Measurements from ENCODE around the gene UNKL.

UNKL gene

DNA sequence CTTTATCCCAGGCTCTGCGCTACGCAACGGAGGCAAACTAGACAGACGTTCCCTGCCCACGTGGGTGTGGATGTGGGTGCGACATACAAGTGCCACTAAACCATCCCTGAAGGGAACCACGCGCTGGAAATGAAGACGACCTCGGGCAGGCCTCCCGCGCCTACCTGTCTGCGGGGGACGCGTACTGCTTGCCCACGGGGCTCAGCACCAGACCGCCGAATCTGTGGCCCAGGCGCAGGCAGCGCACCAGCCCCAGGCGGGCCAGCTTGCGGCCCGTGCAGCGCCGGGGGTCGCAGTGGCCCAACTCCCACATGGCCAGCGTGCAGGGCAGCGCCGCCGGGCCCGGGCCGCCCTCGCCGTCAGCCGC, 63.3 kb downstream of the UNKL start:
- DNase-seq (ENCODE audit: low read depth): no peak

DNA sequence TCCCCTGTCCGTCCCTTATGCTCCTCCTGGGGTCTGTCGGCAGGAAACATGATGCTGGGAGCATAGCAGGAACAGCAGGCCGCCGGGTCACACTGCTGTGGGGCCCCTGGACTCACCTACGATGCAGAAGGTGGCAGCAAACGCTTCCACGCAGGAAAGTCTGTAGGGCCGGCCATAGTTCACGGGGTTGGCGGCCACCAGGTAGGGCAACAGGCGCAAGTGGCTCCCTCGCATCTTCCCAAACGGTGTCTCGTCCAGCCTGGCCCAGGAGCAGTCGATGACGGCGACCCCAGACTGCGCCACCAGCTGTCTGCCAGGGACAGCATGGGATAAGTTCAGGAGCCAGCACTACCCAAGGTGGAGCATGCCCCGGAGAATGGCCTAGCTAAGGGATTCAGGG, 63.8 kb downstream of the UNKL start:
- no peak for DNase-seq (ENCODE audit: low read depth)

DNA sequence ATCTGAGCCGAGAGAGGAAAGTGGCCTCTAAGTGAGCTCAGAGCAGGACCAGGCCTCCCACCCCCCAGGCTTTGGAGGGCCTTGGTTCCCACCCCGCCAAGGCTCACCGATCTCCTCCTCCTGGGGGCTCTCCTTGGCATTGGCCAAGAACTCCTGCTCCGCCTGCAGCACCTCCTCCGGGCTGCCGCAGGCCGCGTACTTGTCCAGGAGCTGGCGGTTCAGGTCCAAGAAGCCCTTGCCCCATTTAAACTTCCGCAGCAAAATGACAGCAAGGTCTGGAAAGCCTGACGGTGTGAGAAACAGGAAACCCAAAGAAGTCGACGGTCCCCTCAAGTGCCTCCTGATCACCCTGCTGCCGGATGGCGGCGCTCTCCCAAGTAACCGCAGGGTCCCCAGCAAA, 64.6 kb downstream of the UNKL start:
- no peak for DNase-seq (ENCODE audit: low read depth)

DNA sequence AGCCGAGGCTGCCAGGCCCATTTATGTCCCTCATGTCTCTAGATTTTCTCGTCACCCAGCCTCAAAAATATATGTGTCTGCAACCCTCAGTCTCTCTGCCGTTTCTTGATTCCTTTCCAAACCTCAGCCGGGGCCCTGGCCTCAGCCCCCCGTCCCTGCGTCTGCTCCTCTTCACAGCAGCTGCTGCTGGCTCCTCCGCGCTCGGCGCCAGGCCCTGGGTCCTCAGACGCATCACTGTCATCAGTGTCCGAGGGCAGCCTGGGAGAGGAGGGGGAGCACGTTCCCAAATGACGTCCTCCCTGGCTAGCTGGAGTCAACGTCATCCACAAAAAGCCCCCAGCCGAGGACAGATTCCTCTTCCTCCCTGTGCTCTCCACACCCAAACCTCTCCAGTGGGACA, 65.2 kb downstream of the UNKL start:
- DNase-seq (ENCODE audit: low read depth): no peak

DNA sequence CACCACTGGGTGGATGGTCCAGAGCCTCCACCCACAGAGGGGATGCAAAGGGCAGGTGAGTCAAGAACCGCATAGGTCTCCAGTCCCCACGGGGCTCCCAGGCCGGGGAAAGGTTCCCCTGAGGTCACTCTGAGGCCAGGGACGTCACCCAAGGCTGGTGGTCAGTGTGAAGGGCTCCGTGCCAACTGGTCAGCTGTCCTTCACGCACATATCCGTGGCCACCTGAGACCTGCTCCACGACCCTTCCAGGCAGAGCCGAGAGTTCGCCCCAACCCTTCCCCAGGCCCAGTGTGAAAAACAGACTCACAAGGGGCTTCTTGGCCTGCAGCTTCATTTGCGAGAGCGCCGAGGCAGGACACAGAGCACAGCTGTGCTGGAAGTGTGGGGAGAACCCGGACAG, 65.6 kb downstream of the UNKL start:
- DNase-seq (ENCODE audit: low read depth): no peak

DNA sequence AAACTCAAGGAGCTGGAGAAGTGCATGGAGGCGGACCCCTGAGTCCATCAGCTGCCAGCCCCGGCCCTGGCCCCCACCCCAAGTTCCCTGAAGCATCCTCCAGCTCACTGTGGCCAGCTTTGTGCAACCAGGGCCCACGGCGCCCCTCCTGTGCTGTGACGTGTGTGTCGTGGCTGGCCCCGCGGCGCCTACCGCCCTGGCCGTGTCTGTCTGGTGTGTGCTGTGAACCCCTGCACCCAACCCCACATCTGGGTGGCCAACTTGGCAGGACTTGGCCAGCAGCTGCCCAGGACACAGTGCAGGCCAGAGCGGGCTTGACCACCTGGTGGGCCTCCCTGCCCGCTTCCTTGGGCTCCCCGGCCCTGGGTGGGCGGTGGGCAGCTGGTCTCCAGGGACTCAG, 66.1 kb downstream of the UNKL start:
- no peak for DNase-seq (ENCODE audit: low read depth)

DNA sequence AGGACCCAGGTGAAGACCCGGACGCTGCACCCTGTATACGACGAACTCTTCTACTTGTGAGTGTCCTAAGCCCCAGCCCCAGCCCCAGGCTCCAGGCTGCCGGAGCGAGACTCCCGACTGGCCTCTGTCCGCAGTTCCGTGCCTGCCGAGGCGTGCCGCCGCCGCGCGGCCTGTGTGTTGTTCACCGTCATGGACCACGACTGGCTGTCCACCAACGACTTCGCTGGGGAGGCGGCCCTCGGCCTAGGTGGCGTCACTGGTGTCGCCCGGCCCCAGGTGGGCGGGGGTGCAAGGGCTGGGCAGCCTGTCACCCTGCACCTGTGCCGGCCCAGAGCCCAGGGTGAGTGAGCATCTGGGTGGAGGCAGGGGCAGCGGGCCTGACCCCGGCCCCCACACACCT, 66.5 kb downstream of the UNKL start:
- no peak for DNase-seq (ENCODE audit: low read depth)

DNA sequence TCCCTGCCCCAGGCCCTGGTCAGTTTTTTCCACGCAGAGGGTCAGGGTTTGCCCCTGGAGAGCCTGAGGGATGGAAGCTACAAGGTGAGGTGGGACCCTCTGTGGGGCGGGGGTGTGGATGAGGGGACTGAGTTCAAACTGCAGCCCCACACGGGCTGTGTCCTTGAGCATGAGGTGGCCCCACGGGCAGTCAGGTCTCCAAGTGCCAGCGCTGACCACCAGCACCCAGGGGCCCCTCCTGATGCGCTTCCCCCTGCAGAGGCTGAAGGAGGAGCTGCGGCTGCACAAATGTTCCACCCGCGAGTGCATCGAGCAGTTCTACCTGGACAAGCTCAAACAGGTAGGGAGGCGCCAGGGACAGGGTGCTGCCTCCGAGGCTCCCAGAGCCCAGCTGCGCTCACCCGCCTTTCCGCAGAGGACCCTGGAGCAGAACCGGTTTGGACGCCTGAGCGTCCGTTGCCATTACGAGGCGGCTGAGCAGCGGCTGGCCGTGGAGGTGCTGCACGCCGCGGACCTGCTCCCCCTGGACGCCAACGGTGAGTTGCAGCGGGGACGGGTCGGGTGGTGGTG, 67.1 kb downstream of the UNKL start:
- DNase-seq (ENCODE audit: low read depth): no peak

DNA sequence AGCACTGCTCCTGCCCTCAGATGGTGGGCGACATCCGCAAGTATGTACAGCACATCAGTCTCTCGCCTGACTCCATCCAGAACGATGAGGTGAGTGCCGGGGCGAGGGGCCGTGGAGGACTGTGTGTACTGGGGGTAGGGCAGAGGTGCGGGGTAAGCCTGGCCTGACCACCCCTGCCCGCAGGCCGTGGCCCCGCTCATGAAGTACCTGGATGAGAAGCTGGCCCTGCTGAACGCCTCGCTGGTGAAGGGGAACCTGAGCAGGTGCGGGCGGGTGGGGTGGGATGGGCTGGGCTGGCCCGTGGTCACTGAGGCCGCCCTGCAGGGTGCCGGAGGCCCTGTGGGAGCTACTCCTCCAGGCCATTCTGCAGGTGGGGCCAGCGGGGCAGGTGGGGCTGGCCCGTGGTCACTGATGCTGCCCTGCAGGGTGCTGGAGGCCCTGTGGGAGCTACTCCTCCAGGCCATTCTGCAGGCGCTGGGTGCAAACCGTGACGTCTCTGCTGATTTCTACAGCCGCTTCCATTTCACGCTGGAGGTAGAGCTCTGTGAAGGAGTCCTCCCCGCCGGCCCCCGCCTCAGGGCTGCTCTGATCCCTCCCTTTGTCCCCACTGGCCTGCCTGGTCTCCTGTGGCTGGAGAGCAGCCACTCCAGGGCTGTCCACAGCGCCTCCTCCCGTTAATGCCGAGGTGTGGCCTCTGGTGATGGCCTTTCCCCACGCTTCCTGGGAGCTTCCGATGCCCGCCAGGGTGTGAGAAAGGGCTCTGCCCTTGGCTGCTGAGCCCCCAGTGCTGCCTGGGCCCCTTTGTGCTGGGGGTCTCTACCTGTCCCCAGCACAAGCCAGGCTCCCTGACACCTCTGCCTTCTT, 67.8 kb downstream of the UNKL start:
- DNase-seq (ENCODE audit: low read depth): no peak

DNA sequence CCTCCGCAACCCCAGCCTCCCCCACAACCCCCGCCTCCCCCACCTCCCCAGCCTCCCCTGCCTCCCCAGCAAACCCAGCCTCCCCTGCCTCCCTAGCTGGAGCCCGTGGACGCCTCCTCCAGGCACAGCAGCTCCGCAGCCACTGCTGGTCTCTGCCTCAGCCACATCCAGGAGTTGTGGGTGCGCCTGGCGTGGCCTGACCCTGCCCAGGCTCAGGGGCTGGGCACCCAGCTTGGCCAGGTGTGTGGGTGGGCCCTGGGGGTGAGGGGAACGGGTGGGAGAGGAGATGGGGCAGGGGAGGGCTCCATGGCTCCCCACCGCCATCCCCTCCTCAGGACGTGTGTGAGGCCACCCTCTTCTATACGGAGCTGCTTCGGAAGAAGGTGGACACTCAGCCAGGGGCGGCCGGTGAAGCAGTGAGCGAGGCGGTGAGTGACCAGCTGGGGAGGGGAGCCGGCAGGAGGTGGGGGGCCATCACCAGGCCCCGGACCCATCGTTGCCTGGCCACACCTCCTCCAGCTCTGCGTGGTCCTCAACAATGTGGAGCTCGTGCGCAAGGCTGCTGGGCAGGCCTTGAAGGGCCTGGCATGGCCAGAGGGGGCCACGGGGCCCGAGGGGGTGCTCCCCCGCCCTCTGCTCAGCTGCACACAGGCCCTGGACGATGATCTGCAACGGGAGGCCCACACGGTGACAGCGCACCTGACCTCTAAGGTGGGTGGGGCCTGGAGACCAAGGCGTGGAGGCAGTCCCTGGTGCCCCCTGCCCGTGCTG, 68.7 kb downstream of the UNKL start:
- no peak for DNase-seq (ENCODE audit: low read depth)

DNA sequence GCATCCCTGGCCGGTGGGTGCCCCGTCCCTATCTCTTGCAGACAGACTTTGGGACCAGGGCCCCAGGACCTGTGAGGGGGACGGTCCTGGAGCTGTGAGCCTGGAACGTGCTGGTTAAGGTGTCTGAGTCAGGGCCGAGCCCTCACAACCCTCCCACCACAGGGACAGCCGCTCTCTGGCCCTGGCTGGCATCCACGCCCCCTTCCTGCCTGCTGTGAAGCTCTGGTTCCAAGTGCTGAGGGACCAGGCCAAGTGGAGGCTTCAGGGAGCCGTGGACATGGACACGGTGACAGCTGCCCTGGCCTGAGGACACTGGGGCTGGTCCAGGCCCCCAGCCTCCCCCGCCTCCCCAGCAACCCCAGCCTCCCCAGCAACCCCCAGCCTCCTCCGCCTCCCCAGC, 69.4 kb downstream of the UNKL start:
- DNase-seq (ENCODE audit: low read depth): no peak

DNA sequence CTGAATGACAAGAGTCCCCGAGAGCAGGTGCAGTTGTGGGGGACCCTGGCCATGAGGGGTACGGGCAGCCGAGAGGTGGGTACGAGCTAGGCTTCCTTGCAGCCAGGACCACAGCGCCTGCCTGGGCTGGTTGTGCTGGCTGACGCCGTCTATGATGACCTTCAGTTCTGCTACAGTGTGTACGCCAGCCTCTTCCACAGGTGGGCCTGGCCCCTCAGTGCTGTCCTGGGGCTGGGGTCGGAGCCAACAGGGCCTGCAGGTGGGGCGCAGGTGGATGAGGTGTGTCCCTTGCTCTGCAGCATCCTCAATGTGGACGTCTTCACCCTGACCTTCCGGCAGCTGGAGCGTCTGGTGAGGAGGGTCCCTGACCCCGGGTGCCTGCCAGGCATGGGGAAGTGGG, 70.0 kb downstream of the UNKL start:
- no peak for DNase-seq (ENCODE audit: low read depth)

DNA sequence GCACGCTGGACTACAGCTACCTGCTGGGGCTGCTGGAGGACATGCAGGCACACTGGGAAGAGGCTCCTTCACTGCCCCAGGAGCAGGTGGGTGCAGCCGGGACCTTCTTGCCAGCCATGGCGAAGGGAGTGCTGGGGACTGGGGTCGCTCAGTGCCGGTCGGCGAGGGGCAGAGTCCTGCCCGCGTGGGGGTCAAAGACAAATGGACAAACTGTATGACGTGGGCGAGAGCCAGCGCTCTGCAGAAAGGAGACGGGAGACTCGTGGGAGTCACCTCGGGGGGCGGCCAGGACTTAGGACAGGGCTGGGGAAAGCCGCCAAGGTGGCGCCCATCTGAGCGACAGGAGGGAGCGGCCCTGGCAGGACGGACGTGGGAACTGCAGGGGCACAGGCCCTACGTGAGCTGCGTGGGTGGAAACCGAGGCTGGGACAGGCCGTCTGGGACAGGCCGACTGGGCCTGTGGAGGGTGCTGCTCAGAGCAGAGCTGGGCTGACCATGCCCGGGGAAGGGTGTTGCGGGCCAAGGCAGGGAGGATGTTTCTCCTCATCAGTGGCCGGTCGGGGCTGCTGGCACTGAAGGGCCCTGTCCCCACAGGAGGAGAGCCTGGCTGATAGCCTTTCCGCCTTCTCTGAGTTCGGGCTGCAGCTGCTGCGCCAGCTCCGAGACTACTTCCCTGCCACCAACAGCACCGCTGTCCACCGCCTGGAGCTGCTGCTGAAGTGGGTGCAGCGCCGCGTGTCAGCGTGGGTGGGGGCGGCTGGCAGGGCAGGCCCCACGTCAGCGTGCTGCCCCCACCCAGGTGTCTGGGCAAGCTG, 70.9 kb downstream of the UNKL start:
- no peak for DNase-seq (ENCODE audit: low read depth)

DNA sequence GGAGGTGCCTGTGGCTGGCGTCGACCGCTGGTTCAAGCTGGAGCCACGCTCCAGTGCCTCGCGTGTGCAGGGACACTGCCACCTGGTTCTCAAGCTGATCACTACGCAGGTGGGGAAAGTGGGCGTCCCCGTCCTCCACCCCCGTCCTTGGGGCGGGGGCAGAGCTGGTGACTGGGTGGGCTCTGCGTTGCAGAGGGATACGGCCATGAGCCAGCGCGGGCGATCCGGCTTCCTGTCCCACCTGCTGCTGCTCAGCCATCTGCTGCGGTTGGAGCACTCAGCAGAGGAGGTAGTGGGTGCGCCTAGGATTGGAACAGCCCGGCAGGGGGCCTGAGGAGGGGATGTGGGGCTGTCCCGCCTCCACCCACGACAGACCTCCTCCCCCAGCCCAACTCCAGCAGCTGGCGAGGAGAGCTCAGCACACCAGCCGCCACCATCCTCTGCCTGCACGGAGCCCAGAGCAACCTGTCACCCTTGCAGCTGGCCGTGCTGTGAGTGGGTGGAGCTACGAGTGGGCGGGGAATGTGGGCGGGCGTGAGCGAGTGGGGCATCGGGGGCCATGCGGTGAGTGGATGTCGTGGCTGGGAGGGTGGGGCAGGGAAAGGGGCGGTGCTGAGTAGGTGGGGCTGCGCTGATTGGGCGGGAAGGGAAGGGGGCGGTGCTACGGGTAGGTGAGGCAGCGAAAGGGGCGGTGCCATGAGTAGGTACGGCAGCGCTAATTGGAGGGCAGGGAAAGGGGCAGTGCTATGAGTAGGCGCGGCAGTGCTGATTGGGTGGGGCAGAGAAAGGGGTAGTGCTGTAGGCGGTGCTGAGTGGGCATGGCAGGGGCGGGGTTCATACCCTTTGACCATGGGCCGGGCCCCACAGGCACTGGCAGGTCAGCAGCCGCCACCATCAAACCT, 71.7 kb downstream of the UNKL start:
- DNase-seq (ENCODE audit: low read depth): peak; percentile 50

DNA sequence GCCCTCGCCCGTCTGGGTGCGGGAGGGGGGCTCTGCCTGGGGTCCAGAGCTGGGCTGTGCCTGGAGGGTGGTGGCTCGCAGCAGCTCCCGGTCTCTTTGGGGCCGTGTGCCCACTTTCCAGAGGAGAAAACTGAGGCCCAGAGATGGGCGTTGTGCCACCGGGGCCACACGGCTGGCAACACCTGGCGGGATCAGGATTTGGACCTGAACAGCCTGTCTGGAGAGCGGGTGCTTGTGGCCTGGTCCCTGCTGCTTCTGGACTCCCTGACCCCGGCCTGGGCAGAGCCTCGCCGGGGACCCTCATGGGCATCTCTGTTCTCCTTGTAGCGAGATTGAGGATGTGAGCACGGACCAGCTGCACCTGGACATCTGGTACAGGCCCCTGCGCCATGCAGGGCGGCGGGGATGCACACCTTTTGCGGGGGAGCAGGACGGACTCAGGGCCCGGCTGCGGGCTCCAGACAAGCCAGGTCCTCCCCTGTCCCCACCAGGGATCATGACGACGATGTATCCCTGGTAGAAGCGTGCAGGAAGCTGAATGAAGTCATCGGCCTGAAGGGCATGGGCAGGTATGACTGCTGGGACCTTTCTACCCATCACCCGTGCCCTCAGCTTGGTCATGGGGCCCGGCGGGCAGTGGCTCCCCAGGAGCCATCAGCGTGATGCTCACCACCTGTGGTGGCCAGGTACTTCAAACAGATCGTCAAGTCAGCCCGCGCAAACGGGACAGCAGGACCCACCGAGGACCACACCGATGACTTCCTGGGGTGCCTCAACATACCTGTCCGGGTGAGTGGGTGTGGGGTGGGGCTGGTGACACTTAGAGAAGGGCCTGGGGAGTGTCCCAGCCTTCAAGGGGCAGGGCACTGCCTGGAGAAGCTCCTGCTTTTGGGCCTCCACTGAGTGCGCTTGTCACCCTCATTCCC, 72.7 kb downstream of the UNKL start:
- DNase-seq (ENCODE audit: low read depth): no peak

DNA sequence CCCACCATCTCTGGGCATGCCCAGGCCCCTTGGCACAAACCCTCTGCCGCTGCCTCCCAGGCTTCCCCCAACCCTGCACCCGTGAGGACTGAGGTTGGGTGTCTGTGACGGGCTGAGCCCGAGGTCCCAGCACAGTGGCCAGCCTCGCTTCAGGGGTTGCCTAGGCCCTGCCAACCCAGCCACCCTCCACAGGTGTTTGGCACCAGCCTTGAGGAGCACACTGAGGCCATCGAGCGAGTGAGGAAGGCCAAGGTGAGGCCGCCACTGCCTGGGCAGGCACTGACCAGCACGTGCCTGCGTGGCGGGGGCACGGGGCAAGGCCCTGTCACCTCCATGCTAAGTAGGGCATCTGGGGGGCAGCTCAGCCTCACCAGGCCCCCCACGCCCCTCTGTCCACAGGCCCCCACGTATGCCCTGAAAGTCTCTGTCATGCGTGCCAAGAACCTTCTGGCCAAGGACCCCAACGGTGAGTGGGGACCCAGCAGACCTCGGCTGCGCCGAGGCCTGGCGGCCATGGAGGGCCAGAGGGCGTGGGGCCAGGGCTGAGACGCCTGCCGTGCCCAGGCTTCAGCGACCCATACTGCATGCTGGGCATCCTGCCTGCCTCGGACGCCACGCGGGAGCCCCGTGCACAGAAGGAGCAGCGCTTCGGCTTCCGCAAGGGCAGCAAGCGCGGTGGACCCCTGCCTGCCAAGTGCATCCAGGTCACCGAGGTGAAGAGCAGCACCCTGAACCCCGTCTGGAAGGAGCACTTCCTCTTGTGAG, 73.6 kb downstream of the UNKL start:
- DNase-seq (ENCODE audit: low read depth): no peak

DNA sequence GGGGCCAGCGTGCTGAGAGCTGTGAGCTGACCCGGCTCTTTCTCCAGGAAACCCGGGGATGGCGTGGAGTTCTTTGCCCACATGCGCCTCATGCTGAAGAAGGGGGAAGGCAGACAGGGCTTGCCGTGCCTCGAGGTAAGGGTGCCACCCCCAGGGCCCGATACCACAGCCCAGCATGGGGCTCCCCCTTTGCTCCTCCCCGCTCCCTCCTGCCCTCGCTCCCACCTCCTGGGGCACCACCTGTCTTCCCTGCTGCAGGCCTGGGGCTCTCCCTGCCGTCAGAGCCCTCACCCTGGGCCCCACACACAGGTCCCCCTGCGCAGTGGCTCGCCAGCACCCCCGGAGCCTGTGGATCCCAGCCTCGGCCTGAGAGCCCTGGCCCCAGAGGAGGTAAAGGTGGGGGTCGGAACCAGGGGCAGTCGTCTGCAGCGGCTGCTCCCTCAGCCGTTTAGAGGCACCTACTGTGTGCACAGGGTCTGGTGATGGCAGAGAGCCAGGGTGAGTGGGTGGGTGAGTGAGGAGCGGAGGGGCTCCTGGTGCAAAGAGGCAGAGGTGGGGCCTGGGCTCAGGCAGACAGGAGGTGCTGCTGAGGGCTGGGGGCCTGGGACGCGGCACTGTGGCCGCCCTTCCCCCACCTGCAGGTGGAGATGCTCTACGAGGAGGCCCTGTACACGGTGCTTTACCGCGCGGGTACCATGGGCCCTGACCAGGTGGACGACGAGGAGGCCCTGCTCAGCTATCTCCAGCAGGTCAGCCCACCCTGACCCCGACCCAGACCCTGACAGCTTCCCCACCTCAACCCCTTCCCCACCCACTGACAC, 75.4 kb downstream of the UNKL start:
- DNase-seq (ENCODE audit: low read depth): no peak

DNA sequence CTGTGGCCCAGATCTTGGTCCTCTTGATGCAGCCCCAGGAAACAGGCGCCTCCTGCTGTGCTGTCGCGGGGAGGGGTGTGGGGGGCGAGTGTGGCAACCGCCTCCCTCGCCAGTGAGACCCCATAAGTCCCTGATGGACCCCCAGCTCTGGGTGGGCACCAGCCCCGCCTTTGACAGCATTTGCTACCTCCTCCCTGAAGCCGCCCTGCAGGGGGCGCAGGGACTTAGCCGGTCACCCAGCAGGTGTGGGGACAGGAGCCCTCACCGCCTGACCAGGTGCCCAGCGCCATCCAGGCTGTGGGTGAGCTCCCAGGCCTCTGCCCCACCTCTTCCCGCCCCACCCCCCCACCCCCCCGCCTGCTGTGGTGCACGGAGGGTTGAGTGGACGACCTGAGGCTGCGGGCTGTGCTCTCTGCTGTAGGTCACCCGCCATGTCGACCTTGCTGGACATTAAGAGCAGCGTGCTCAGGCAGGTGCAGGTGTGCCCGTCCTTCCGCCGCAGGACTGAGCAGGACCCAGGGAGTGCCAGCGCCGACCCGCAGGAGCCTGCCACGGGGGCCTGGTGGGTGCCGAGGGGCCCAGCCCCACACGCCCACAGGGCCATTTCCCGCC, 76.3 kb downstream of the UNKL start:
- DNase-seq (ENCODE audit: low read depth): no peak
